ENCODE measurements around the gene SHLD2.
"Not testable (repeated sequence)": the region's sequence is repeated elsewhere in the genome, so short reads cannot be mapped to it uniquely, and the experiment has no call there.

SHLD2 gene

DNA sequence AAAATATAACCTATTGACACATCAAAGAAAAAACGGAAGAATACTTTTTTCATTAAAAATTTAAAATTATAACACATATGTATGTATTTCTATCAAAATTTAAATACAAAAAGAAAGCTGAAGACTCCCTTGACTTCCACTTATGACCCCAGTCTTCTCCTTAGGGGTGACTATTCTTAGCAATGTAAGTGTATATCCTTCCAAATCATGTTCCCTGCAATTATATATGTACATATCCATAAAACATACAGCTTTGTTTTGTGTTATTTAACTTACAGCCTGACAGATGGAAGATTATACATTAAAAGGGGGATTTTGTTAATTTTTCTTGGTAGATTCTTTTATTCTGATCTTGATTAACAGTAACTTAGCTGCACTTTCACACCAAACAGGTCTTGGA lies 9.5 kb upstream of the SHLD2 start:
- no peak for DNase-seq (ENCODE audit: low read depth)

DNA sequence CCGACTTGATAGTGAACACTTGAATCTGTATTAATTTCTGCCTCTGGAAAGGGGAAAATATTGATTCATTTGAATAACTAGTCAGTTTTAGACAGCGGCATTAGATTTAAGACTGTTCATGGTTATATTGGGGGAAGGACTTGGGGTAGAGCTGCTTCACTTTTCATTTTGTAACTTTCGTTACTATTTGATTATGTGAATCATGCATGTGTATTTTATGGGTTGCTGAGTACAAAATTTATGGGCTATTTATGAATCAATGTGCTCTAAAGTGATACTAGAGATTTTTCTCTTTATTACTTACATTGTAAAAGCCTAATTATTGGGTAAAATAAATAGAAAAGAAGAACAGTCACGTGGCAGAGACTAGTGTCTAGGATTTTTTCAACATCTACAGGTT lies 5.3 kb upstream of the SHLD2 start:
- no peak for DNase-seq (ENCODE audit: low read depth)

DNA sequence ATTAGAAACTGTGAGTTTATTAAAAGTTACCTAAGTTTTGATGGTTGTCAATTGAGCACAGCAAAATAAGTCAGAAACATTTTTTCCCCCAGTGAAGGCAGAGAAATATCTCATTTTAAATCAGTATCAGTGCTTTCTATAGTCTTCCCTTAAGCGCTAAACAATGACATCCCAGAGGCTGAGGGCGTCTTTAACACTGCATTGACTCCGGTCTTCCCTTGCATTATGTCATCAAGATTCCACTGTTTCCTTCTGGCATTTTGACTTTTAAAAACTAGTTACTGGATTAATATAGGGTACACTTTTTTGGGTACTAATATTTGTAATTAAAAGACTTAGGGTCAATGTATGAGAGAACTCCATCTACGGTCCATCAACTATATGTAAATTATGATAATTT lies 4.2 kb upstream of the SHLD2 start:
- DNase-seq (ENCODE audit: low read depth): no peak

DNA sequence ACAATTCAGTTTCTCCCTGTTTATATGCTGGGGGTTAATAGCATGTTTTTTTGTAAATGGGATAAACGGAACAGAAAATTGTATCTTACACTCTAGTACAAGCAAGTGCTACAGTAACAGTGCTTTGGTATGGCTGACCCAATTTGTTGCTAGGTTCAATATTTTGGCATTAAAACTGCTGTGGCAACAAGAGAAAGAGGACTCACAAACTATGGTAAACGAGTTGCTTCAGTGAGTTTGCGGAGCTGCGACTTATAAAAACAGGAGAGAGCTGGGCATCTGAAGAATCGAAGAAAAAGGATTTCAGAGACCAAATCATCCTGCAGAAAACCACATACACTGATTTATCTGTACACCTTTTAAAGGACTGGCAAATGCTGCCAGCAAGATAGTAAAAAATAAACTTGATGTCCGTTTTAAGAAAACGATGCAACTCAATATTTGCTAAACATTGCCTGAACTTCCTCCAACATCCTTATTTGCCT lies 2.6 kb upstream of the SHLD2 start:
- DNase-seq (ENCODE audit: low read depth): peak; percentile 24

DNA sequence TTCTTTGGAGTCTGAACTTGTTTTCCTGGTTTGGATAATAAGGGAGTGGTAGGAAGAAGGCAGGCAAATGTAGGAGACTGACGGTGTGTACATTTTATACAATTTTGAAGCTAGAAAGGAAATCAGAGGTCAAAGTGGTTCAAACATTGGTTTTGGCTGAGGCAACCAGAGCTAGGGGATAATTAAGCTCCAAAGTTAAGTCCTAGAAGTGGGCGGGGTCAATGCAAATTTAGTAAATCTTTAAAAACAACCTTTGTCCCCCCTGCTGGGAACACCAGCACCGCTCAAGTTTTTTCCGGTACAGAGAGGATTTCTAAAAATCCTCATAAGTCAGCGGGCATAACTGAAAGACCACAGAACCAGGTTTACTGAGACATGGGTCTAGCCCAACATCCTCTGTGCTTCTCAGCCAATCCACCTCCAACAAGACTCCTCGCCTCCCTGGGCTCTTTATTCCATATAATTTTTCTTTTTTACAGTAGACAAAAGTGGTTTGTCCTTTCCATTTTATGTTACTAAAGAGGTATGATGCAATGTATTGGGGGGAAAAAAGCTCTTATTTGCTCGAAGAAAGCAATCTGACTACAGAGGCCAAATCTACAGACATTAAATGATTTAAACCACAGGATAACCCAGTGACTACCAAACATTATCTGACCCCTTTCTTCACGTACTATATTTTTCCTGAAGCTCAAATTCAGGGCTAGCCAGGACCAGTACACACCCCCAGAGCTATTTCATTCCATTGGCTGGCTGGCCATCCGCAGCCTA lies 2.0 kb upstream of the SHLD2 start:
- peak; percentile 43 for DNase-seq (ENCODE audit: low read depth)

DNA sequence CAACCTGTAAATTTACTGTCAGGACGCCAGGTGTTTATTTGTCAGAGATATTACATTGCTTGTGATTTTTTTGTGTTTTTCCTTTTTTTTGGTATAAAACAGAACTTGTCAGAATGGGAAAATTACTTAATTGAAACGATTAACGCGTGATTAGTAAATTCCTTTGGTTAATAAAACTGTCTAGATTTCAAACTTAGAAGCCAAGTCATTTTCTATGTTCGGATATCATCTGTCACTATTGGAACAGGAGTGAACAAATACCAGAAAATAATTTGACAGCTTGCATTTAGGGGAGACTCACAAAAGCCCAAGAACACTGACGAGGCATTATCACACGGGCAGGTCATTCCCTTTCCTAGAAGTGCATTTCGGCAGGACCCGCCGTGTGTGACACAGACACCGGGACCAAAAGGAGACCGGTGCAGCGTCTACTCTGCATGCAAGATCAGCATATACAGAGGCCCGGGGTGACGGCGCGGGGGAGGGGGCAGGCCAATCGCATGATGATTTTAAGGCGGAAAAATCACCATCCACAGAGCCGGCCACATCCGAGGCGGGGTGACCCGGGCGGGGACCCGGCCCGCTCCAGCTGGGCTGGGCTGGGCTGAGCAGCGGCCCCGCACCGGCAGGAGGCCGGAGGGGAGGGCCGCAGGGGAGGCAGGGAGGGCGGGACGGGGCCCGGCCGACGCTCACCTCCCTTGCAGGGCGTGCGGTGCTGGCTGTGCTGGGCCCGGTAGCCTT lies 1.2 kb upstream of the SHLD2 start:
- DNase-seq (ENCODE audit: low read depth): peak; percentile 47

DNA sequence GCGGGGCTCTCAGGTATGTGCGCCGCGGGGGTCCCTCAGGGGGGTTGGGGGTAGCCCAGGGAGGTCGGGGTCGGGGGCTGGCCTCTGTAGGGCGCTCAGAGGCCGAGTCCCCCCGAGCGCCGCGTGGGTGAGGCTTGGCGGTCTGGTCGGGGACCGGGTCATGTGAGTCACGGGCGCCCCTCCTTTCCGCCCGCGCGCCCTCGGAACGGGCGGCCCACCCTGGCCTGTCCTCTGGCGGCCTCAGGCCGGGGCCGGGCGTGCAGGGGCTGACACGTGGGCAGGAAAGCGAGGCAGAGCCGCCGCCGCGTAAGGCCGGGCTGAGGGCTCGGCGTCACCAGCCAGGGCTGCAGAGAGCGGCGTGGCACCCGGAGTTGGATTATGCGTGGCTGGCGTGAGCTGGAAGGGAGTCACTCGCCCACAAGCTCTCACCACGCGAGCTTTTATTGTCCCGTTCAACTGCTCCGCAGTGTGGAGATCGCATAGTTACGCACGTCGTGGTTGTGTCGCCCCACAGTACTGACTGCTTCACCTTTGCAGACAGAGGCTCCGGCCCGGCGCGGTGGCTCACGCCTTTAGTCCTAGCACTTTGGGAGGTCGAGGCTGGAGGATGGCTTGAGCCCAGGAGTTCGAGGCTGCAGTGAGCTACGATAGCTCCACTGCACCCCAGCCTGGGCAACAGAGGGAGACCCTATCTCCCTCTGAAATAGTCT lies 385 bp downstream of the SHLD2 start:
- peak; percentile 92 for DNase-seq (ENCODE audit: low read depth)

DNA sequence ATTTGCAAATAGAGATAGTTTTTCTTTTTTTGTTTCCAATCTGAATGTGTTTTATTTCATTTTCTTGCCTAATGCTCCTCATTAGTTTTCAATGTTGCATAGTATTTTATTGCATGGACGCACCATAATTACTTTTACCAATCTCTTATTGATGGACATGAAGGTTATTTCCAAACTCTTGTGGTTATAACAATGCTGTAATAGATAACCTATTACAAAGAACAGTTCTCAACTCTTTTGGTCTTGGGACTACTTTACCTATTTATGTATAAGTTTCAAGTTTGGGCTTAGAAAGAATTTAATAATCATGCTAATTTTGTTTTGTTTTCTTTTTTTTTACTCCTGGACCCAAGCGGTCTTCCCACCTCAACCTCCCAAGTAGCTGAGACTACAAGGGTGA lies 7.0 kb downstream of the SHLD2 start:
- no peak for DNase-seq (ENCODE audit: low read depth)

DNA sequence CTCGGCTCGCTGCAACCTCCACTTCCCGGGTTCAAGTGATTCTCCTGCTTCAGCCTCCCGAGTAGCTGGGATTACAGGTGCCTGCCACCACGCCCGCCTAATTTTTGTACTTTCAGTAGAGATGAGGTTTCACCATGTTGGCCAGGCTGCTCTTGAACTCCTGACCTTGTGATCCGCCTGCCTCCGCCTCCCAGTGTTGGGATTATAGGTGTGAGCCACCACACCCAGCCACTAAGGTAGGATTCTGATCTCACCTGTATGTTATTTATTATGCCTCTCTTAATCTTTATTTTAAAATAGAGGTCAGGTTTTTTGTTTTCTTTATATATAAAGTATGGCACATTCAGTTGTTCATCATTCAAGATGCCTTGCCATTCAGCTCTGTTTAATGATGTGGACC lies 9.7 kb downstream of the SHLD2 start:
- DNase-seq (ENCODE audit: low read depth): not testable (repeated sequence)

DNA sequence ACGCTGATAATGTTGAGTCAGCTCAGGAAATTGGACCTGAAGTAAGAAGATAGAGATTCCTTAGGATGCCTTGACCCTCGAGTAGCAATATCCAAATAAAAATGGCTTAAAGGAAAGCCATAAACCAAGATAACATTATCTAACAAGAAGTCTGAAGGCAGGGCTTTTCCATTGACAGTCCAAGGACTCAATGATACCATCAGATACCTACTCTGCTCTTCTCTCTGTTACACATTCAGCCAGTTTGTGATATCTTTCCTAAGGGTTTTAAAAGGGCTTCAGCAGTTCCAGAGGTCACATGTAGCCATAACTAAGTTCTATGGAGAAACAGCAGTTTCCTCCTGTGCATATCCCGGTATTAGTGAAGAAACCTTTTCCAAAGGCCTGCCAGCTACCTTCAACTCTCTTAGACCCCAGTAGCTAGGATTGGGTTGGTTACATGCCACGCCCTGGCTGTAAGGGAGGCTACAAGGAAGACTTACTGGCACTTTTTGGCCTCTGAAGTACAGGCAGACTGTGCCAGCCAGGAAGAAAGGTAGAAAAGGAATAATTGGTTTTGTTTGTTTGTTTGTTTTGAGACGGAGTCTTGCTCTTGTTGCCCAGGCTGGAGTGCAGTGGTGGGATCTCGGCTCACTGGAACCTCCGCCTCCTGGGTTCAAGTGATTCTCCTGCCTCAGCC lies 10.6 kb downstream of the SHLD2 start:
- DNase-seq (ENCODE audit: low read depth): no peak

DNA sequence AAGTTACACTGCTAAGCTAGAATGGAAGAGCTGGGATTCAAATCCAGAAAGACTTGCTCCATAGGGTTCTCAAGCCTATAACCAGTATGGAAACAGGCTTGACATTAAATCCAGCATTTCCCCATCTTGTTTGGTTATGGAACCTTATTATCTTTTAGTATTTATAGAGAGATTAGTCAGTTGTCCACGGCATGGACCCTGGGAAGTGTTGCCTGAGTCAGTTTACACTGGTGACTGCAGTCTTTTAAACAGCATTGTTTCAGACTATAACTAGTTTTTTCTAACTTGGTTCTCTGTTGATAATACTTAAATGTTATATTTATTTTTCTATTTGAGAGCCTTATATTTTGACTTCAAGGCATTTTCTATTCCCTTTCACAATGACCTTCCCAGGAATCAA lies 23.1 kb downstream of the SHLD2 start:
- not testable (repeated sequence) for DNase-seq (ENCODE audit: low read depth)

DNA sequence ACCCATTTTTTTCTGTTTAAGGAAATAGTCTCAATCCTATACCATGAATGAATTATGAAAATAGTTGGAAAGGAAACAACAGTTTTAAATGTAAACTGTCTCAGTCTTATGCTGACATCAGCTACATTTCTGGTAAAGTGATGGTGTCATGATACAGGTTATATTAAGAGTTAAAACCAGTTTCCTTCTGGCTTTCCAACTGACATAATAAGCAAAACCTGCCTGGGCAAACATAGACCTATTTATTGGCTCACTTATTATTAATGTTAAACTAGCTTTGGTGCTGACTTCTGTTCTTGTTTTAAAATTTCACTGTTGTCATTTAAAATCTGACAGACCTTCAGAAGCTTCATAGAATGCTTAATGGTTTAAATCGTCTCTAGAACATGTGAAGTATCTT lies 24.0 kb downstream of the SHLD2 start:
- DNase-seq (ENCODE audit: low read depth): not testable (repeated sequence)

DNA sequence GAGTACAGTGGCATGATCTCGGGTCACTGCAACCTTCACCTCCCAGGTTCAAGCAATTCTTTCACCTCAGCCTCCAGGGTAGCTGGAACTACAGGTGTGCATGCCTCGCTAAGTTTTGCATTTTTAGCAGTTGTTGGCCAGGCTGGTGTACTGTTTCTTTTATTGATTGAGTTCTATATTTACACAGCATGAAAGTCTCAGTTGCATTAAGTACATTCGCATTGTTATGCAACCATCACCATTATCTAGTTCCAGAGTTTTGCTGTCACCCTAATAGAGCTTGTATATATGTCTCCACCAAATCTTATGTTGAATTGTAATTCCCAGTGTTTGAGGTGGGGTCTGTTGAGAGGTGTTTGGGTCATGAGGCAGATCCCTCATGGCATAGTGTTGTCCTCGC lies 28.3 kb downstream of the SHLD2 start:
- DNase-seq (ENCODE audit: low read depth): not testable (repeated sequence)

DNA sequence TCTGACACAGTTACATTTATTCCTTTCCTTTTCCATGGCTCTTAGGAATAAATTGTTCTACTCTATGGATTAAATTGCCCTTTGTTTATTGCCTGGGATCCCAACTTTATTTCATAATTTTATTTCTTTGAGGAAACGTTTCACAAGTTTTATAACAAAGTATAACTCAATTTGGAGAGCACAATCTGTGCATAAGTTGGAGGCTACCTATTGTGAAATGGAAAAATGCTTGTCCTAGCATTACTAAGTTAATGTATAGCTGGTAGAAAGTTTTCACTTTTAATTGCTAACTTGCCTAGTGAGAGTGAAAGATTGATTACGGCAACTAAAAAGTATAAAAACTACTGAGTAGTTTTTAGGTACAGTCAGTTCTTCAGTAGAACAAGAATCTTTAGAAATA lies 32.0 kb downstream of the SHLD2 start:
- not testable (repeated sequence) for DNase-seq (ENCODE audit: low read depth)

DNA sequence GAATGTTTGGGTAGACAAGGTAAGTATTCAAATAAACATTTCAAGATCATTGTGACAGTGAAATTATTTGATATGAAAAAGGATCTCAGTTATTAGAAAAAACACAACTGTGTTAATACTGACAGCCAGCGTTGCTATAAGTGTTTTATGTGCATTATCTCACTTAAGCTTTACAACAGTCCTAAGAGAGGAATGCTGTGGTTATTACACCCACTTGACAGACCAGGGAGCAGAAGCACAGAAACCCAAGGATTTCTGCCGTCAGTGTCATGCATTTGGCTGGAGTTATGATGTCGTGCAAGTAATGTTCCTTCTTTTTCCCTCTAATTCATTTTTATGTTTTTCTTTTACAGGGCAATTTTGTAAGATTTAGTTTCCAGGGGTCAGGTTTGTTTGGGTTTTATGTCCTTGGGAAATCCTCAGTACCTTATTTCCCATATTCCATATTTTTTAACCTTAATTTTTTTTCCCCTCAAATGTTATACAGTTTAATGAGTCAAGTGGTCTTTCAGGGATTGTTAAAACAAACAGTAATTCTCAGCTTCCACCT lies 32.7 kb downstream of the SHLD2 start:
- DNase-seq (ENCODE audit: low read depth): peak; percentile 2

DNA sequence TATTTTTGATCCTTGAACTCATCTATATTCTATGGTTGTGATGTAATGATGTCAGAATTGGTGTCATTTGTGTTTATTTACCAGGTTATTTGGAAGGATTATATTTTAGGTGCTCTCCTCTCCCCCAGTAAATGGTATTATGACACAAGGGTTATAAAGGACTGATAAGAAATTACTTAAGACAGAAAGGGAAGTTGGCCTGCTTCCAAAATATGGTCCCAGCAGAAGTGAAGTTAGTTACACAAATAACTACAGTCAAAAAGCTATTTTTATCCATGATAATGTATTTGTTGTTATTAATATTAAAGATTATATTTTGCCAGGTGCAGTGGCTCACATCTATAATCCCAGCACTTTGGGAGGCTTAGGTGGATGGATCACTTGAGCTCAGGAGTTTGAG lies 37.2 kb downstream of the SHLD2 start:
- peak; percentile 26 for DNase-seq (ENCODE audit: low read depth)

DNA sequence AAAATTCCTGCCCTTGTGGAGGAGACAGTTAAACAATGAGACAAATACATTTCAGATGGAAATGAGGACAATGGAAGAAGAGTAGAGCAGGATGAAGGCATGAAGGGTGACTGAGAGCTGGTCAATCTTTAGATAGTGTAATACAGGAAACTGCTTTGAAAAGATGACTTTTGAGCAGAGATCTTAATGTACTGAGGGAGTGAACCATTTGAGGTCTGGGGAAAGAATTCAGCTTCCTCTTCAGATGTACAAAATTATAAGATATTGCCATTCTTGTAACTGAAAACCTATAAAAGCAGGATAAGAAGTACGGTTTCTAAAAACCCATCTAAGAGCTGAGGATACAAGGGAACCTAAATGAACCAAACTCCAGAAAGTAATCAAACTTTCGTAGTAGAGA lies 38.9 kb downstream of the SHLD2 start:
- not testable (repeated sequence) for DNase-seq (ENCODE audit: low read depth)

DNA sequence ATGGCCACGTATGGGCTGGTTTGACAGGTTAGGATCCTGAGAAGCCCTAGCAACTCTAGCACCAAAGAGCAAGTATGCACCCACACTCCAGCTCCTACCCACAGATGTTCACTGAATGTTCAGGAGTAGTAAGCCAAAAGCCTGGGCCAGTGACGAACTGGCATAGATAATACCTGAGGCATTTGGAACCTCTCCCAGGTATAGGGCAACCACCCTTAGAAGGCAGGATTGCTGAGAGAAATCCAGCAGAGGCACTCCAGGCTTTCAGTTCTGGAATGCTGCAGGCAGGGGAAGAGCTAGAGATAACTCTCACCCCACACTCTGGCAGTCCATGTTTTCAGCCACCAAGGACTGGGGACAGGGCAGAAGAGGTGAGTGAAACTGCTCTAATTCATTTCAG lies 39.4 kb downstream of the SHLD2 start:
- not testable (repeated sequence) for DNase-seq (ENCODE audit: low read depth)

DNA sequence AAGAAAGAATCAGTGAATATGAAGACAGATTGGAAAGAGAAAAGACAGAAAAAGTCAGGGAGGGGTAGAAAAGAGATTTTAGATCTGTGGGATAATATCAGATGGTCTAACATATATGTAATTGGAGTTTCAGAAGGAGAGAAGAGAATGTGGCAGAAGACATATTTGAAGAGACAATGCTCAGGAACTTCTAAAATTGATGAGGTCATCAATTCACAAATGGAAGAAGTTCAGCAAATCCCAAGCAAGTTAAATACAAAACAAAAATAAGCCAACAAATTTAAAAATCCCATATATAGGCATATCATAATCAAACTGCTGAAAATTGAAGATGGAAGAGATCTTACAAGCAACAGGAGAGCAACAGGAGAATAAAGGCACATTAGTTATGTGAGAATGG lies 42.5 kb downstream of the SHLD2 start:
- DNase-seq (ENCODE audit: low read depth): not testable (repeated sequence)

DNA sequence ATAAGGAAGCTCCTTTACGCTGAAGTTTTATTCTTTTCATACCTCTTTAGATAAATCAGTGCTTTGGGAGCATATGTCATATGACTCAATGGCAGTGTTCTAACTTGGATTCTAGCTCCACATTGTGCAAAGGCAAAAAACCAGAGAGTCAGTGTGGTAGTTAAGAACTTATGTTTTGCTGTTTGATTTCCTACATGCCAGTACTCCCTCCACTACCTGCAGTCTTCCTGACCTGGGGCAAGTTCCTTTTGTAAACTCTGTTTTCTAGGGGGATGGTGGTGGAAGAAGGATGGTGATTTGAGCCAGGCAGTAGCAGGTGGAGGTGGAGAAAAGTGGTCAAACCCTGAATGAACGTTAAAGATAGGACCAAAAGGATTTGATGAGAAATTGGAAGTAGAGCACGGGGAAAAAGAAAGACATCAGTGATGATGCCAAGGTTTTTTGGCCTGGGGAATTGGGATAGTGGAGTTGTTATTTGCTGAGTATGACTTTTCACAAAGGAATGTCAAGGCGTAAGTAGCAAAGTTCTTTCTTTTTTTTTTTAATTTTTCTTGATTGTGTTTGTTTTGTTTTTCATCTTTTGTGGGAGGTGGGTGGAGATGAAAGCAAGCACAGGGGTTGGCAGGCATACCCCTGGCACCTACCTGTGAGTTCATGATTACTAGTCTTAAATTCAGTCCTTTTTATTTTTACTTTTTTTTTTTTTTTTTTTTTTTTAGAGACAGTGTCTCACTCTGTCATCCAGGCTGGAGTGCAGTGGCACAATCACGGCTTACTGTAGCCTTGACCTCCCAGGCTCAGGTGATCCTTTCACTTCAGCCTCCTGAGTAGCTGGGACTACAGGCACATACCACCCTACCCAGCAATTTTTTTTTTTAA lies 47.5 kb downstream of the SHLD2 start:
- DNase-seq (ENCODE audit: low read depth): peak; percentile 67

DNA sequence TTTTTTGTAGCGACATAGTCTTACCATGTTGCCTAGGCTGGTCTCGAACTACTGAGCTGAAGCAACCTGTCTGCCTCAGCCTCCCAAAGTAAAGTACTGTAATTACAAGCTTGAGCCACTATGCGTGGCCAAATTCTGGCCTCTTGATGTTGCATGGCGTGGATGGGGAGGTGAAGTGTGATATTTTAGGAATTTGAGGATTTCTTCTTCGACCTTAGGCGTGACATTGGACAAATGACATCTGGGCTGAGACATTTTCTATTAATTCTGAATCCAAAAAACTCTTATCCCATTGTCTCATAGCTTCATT lies 48.1 kb downstream of the SHLD2 start:
- DNase-seq (ENCODE audit: low read depth): not testable (repeated sequence)

Measured in EH (cell line).